ENCODE results near the gene MLX. TPM values are rescaled to one million over a fixed set of nuclear protein-coding genes. Genes with fewer than 3 reads are reported as not detected.

Gene MLX
- total RNA-seq, 1 donor from 2014 or later: 79.7 TPM

DNA sequence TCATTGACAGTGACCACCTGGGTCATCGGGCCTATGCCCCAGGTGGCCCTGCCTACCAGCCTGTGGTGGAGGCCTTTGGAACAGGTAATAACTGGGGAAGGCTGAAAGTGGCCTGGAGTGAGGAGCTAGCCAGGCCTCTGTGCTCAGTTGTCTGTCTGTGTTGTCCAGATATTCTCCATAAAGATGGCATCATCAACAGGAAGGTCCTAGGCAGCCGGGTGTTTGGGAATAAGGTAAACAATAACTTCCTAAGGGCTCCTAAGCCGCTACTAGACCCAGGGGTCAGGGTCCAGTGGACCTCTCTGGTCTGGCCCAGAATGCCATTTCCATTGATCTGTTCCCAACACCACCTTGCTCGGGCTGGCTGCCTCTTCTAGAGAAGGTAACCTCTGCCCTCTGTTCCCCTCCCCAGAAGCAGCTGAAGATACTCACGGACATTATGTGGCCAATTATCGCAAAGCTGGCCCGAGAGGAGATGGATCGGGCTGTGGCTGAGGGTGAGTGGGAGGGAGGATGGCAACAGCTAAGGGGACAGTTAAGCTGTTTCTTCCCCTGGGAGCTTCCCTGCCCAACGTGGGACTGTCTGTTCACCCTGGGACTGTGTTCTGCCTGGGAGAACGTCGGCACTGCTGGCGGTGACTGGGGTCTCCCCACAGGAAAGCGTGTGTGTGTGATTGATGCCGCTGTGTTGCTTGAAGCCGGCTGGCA, 1.9 kb upstream of the MLX start:
- Histone ChIP-seq H3K36me3 (peaks cover 39% of the 10 kb centered on the region), H3K4me3 (no peak overlapping the region), H3K27me3 (ENCODE audit: low read depth) (no peaks in the 10 kb centered on the region), H3K27ac (replicated peaks) (no peak overlapping the region), H3K9me3 (replicated peaks) (no peaks in the 10 kb centered on the region), H3K4me1 (peaks cover 75% of the 10 kb centered on the region)
- intact Hi-C loops (cut with micrococcal nuclease): no loop called here
- TF ChIP-seq, protein P1, sequence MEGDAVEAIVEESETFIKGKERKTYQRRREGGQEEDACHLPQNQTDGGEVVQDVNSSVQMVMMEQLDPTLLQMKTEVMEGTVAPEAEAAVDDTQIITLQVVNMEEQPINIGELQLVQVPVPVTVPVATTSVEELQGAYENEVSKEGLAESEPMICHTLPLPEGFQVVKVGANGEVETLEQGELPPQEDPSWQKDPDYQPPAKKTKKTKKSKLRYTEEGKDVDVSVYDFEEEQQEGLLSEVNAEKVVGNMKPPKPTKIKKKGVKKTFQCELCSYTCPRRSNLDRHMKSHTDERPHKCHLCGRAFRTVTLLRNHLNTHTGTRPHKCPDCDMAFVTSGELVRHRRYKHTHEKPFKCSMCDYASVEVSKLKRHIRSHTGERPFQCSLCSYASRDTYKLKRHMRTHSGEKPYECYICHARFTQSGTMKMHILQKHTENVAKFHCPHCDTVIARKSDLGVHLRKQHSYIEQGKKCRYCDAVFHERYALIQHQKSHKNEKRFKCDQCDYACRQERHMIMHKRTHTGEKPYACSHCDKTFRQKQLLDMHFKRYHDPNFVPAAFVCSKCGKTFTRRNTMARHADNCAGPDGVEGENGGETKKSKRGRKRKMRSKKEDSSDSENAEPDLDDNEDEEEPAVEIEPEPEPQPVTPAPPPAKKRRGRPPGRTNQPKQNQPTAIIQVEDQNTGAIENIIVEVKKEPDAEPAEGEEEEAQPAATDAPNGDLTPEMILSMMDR (IDR thresholded peaks at IDR 0.05; ENCODE audit: borderline replicate concordance): no peak
- no peak for DNase-seq

DNA sequence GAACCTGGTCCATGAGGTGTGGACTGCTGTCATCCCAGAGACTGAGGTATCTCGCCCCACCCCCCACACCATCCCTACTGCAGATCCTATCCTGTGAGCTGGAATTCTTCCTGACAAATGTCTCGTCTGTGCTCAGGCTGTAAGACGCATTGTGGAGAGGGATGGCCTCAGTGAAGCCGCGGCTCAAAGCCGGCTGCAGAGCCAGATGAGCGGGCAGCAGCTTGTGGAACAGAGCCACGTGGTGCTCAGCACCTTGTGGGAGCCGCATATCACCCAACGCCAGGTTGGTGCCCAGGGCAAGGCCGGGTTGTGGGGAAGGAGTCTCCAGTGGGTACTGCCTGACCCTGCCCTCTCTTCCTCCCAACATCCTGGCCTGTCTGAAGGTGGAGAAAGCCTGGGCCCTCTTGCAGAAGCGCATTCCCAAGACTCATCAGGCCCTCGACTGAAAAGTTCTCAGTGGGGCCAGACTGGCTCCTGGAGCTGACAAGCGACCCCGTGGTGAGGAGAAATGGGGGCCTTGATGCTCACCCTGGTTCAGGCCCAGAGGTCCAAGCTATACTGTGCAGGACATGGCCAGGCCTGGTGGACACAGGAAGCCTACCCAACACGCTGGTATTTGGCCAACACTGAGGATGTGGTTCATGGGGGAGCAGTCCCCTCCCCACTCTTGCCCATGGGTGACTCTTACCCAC, 1.2 kb upstream of the MLX start:
- Histone ChIP-seq H3K4me3 (no peak overlapping the region), H3K27ac (replicated peaks) (peak overlapping the region; percentile 100), H3K4me1 (peaks cover 75% of the 10 kb centered on the region), H3K9me3 (replicated peaks) (no peaks in the 10 kb centered on the region), H3K36me3 (peaks cover 46% of the 10 kb centered on the region), H3K27me3 (ENCODE audit: low read depth) (no peaks in the 10 kb centered on the region)
- TF ChIP-seq, protein P1 (IDR thresholded peaks at IDR 0.05; ENCODE audit: borderline replicate concordance): no peak
- intact Hi-C loops (cut with micrococcal nuclease): no loop called here
- no peak for DNase-seq

DNA sequence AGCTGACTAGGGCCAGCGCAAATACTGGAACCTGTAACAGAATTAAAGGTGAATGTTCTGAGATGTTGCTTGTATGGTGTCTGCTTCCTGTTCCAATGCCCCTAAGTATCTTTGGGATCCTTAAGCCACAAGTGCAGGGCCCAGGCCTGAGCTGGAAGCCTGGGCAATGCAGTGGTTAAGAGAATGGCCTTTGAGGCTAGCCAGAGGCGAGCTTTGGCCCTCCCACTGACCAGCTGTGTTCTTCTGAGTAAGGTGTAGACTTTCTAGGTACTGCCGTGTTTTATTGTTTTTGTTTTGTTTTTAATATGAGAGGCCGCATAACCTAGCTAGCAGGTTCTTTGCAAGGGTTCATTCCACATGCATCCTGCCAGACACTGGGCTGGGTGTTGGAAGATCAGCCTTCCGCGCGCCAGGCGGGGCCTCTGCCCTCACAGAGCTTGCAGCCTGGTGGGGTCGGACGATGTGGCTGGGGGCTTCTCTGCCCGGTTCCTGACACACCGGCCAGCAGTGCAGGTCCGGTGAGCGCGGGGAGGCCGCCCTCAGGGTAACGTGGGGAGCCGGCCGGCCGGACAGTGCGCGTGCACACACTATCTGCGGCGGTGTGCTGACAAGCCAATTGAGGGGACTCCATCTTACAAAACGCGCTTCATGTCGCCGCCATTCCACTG, 551 bp upstream of the MLX start:
- Histone ChIP-seq H3K27me3 (ENCODE audit: low read depth) (no peaks in the 10 kb centered on the region), H3K27ac (replicated peaks) (peak overlapping the region; percentile 100), H3K4me1 (peaks cover 75% of the 10 kb centered on the region), H3K4me3 (peak overlapping the region; percentile 99), H3K9me3 (replicated peaks) (no peaks in the 10 kb centered on the region), H3K36me3 (peaks cover 52% of the 10 kb centered on the region)
- TF ChIP-seq, protein P1 (IDR thresholded peaks at IDR 0.05; ENCODE audit: borderline replicate concordance): no peak
- intact Hi-C loops (cut with micrococcal nuclease): no loop called here
- no peak for DNase-seq

DNA sequence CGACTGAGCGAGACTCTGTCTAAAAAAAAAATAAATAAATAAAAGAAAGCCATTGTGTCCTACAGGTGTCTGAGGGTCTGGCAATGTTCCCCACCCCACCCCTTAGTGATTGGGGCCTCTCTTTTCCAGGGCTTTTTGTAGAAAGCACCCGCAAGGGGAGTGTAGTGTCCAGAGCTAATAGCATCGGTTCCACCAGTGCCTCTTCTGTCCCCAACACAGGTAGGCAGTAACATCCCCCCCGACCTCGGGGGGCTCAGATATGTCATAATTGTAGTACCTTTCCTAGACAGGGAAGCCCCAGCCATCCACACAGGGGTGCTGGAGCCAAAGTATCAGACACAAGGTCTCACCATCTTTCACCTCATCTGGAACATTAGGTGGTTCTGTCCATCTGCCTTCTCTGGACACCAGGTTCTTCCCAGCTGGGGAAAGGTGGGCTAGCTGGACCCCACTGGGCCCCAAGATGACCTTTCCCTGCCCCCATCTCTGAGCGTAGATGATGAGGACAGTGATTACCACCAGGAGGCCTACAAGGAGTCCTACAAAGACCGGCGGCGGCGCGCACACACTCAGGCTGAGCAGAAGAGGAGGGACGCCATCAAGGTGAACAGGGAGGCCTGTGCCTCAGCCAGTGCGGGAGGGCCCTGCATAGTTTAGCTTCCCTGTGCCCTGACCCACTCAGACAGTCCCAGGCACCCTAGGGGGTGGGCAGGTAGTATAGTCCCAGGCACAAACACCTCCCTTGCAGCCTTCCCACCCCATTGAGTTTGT, 1.6 kb downstream of the MLX start:
- peaks cover 74% of the 10 kb centered on the region for H3K36me3 ChIP-seq
- peak overlapping the region; percentile 99 for H3K4me3 ChIP-seq
- TF ChIP-seq, protein P1 (IDR thresholded peaks at IDR 0.05; ENCODE audit: borderline replicate concordance): no peak
- no peaks in the 10 kb centered on the region for H3K9me3 ChIP-seq (replicated peaks)
- intact Hi-C loops (cut with micrococcal nuclease): no loop called here
- no peaks in the 10 kb centered on the region for H3K27me3 ChIP-seq (ENCODE audit: low read depth)
- DNase-seq: no peak
- peak overlapping the region; percentile 100 for H3K27ac ChIP-seq (replicated peaks)
- H3K4me1 ChIP-seq: peaks cover 62% of the 10 kb centered on the region
